Esophagus muscularis mucosa (tissue), 4 donors: ENCODE results near the gene ARL4A. TPM values are rescaled to one million over a fixed set of nuclear protein-coding genes. Genes with fewer than 3 reads are reported as not detected.

Source experiments
- DNase-seq: peaks from one replicate; pipeline ENCODE4 v3.0.0-alpha.2; 2017; ENCODE audit errors: extremely low spot score
- H3K27ac ChIP-seq, 4 donors: fragments of 200-600 bp; sonication (generic); replicated peaks in 1 of 4; 1 replicate in 3 of 4; 2 replicates in 1 of 4; pipeline ENCODE4 v1.5.1; 2016 to 2019; ENCODE audit warnings: mild to moderate bottlenecking in 1 of 4
- H3K27me3 ChIP-seq, 4 donors: fragments of 200-600 bp; sonication (generic); one replicate each; pipeline versions ENCODE4 v1.5.1 to v1.6.0; 2016 to 2019
- H3K36me3 ChIP-seq, 4 donors: fragments of 200-600 bp; sonication (generic); one replicate each; pipeline ENCODE4 v1.5.1; 2016 to 2019
- H3K4me1 ChIP-seq, 4 donors: fragments of 200-600 bp; sonication (generic); one replicate each; pipeline ENCODE4 v1.5.1; 2016 to 2019
- H3K4me3 ChIP-seq, 4 donors: fragments of 200-600 bp; sonication (generic); 1 replicate in 2 of 4; 2 replicates in 2 of 4; pipeline ENCODE4 v1.5.1; 2016 to 2019; ENCODE audit warnings: mild to moderate bottlenecking in 4 of 4, moderate library complexity in 1 of 4
- H3K9me3 ChIP-seq, 4 donors: fragments of 200-600 bp; sonication (generic); 1 replicate in 3 of 4; 2 replicates in 1 of 4; pipeline ENCODE4 v1.5.1; 2016 to 2019
- EP300 ChIP-seq: sonication (generic); formaldehyde crosslinking; IDR thresholded peaks from one replicate; pipeline ENCODE4 v1.6.1; 2017; ENCODE audit warnings: antibody characterized with exemption
- POLR2A ChIP-seq: fragments of 450-650 bp; IDR thresholded peaks from one replicate; pipeline ENCODE4 v1.6.1; 2017; ENCODE audit warnings: antibody characterized with exemption, moderate library complexity, mild to moderate bottlenecking, low read depth
- POLR2AphosphoS5 ChIP-seq, 2 donors: sonication (generic); formaldehyde crosslinking; IDR thresholded peaks; one replicate each; pipeline ENCODE4 v1.6.1; 2017; ENCODE audit warnings: antibody characterized with exemption in 2 of 2
- WGBS: methylation state at CpG from one replicate; pipeline ENCODE4 v1.1.5; 2018; 5-methylcytosine and 5-hydroxymethylcytosine counted together
- intact Hi-C: fragments of 100-400 bp; cut with DNase I; formaldehyde crosslinking; loops from one replicate; pipeline ENCODE4 v1.15.1; 2023
- total RNA-seq, 4 donors: library from RNA; depleted of rRNA; stranded (reverse); fragments of >200 nt; gene quantifications; one replicate each; pipeline versions ENCODE4 v1.1.0 to v1.2.1, GENCODE V29; 2016
- TF ChIP-seq, protein P1 (sequence below), 3 experiments: fragments of 200-600 bp in 2 of 3; fragments of 450-650 bp in 1 of 3; sonication (generic) in 2 of 3; IDR thresholded peaks; one replicate each; pipeline ENCODE4 v1.5.1; 2017 to 2019; ENCODE audit warnings: antibody characterized with exemption in 3 of 3, mild to moderate bottlenecking in 2 of 3, moderate library complexity in 1 of 3

Gene ARL4A, protein sequence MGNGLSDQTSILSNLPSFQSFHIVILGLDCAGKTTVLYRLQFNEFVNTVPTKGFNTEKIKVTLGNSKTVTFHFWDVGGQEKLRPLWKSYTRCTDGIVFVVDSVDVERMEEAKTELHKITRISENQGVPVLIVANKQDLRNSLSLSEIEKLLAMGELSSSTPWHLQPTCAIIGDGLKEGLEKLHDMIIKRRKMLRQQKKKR
- 10 to 100 TPM; 34.9 to 62.3 (median 52.4) TPM for total RNA-seq

DNA sequence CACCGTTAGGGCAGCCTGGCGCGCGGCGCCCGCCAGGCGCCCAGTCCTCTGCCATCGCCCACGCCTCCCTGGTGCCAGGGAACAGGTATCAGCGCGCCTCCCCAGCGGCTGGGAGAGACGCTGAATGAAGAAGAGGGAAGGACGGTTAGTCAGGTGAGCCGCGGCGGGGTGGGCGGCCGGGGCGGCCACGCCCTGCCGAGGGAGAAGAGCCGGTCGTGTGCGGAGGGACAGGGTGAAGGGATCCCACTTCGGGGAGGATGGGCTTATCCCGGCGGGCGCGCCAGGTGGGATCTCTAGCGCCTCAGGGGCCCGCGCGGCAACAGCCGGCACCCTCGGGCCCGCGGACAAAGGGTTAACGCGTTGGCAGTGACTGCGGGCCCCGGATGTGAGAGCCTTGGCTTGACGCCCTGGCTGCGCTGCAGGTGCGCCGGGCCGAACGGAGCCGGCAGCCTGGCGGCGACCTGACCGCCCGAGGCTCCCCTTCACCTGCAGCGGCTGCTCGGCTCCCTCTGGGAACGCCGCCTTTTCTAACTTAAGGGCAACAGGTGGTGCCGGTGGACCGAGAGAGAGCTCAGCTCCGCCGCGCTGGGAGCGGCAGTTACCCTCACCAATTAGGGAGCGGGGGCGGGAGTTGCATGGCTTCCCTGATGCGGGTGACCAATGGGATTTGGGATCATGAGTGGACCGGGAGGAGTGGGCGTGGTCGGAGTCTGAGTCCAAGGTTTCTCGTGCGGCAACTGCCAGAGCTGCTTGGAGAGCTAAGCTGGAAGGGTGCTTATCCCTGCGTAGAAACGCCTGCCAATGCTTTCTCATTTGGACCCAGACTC is at the start of gene ARL4A:
TSS of gene ARL4A (plus strand) at position 743 of the 827 bp plus-strand sequence. CDS start 622 bp downstream, outside the sequence.
- intact Hi-C loops = loop anchor here (2.0 to 5.0 kb wide), 2 partner anchors 48 to 575 kb away; no protein-coding TSS in a partner anchor
- WGBS = under 1% methylated on average over 41 of the region's 73 CpGs
- H3K4me3 ChIP-seq = peak within 1 kb of the TSS; percentile 88 to 97 (median 93)

DNA sequence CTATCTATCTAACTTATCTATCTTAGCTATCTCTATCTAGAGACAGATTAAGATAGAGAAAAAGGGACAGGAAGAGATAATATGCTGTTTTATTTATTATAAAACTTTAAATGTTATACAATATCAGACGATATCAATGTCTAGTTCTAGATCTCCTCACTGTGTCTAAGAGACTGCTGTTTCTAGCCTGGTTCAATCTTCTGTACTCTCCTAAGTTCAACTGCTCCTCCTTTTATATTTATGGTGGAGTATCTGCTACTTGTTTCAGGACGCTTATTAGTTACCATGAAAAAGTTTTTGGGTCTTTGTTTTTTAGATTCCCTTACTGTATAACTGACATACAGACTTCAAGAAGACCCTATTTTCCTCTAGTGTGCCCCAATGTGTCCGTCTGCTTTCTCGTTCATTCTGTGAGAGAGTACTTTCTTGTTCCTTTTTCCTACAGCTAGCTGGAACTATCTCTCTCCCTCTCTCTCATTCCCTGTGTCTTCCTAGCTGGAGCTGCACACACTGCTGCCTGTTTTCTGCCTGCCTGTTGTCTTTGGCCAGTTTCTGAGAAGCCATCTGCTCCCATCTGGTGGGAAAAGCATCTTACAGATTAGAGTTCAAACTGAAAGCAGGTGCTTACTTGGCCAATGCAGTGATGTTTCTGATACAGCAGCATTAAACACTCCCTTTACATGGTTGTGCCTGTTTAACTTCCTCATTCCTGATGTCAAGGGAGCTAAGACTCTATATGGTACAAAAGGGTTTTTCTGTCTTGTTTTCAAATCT is 49.4 kb upstream of the ARL4A start:
- H3K4me1 ChIP-seq = peaks cover 0 to 27% (median 20%) of the 10 kb centered on the region in 4 donors
- H3K36me3 ChIP-seq = no peaks in the 10 kb centered on the region
- 34% methylated on average over 4 of the region's 4 CpGs for WGBS
- H3K9me3 ChIP-seq = no peaks in the 10 kb centered on the region
- TF ChIP-seq POLR2A (no peak), EP300 (no peak), POLR2AphosphoS5 (IDR thresholded peaks at IDR 0.05) (no peak)
- no peak for DNase-seq
- H3K27me3 ChIP-seq = no peaks in the 10 kb centered on the region
- intact Hi-C loops = loop anchor here (2.0 kb wide), 2 partner anchors 49 to 625 kb away; partner anchors contain the start of gene ARL4A
- peak overlapping the region in 1 of 4 donors; percentile 13 for H3K4me3 ChIP-seq
- peak overlapping the region in 1 of 4 donors; percentile 48 for H3K27ac ChIP-seq

More for the DNA sequence above, at the start of gene ARL4A:
- peak within 1 kb of the TSS; percentile 90 to 96 (median 94) for H3K27ac ChIP-seq
- no peaks in the 10 kb centered on the region for H3K9me3 ChIP-seq
- DNase-seq = peak; percentile 100
- TF ChIP-seq EP300 = no peak
- TF ChIP-seq POLR2A = peak; percentile 30
- TF ChIP-seq, protein P1, sequence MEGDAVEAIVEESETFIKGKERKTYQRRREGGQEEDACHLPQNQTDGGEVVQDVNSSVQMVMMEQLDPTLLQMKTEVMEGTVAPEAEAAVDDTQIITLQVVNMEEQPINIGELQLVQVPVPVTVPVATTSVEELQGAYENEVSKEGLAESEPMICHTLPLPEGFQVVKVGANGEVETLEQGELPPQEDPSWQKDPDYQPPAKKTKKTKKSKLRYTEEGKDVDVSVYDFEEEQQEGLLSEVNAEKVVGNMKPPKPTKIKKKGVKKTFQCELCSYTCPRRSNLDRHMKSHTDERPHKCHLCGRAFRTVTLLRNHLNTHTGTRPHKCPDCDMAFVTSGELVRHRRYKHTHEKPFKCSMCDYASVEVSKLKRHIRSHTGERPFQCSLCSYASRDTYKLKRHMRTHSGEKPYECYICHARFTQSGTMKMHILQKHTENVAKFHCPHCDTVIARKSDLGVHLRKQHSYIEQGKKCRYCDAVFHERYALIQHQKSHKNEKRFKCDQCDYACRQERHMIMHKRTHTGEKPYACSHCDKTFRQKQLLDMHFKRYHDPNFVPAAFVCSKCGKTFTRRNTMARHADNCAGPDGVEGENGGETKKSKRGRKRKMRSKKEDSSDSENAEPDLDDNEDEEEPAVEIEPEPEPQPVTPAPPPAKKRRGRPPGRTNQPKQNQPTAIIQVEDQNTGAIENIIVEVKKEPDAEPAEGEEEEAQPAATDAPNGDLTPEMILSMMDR (IDR thresholded peaks at IDR 0.05) = peak in 2 of 3 experiments; percentile 31 to 58
- TF ChIP-seq POLR2AphosphoS5 (IDR thresholded peaks at IDR 0.05) = peak; percentile 90 to 94
- H3K4me1 ChIP-seq = peaks cover 0 to 43% (median 33%) of the 10 kb centered on the region in 4 donors
- H3K36me3 ChIP-seq = no peaks in the 10 kb centered on the region
- no peaks in the 10 kb centered on the region for H3K27me3 ChIP-seq

DNA sequence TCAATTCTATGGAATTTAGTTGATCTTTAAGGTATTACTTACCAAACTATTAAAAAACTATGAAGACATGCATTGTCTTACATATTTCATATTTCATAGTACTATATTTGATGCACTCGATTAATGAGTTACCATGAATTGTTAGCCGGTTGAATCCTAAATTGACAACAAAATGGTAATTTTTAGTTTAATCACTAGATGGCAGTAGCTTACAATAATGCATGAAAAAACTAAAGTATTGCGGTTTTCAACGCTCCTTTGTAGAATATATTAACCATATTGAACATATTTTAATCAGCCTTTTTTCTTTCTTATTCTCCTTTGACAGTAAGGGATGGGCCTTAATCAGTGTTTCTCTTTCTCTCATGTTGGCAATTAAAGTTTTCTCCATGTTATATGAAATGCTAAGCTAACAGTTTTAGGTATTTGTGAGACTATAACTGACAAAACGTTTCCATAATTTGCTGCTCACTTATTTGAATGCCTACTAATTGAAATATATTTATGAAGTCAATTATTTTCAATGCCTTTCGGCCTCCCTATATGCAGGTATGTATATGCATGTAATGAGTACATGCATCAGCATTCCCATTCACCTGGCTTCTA is 48.5 kb upstream of the ARL4A start:
- Histone ChIP-seq H3K4me1 (peaks cover 0 to 27% (median 22%) of the 10 kb centered on the region in 4 donors), H3K27me3 (no peaks in the 10 kb centered on the region), H3K9me3 (no peaks in the 10 kb centered on the region), H3K36me3 (no peaks in the 10 kb centered on the region), H3K4me3 (no peak overlapping the region), H3K27ac (no peak overlapping the region)
- no peak for DNase-seq
- WGBS = 17% methylated on average over 6 of the region's 6 CpGs
- intact Hi-C loops = loop anchor here (2.0 kb wide), 2 partner anchors 48 to 624 kb away; partner anchors contain the start of gene ARL4A
- TF ChIP-seq, protein P1 (IDR thresholded peaks at IDR 0.05) = peak; percentile 66 to 73 (median 68)
- TF ChIP-seq POLR2A (no peak), EP300 (no peak), POLR2AphosphoS5 (IDR thresholded peaks at IDR 0.05) (no peak)

- intact Hi-C loops = no loop called here
- H3K9me3 ChIP-seq = no peaks in the 10 kb centered on the region
- TF ChIP-seq POLR2AphosphoS5 (IDR thresholded peaks at IDR 0.05) = no peak
- TF ChIP-seq POLR2A = no peak
- TF ChIP-seq, protein P1 (IDR thresholded peaks at IDR 0.05) = no peak
- TF ChIP-seq EP300 = no peak
- 66% methylated on average over 7 of the region's 7 CpGs for WGBS
- H3K27ac ChIP-seq = no peak overlapping the region
- no peak overlapping the region for H3K4me3 ChIP-seq
- H3K36me3 ChIP-seq = no peaks in the 10 kb centered on the region
- H3K4me1 ChIP-seq = peaks cover 0 to 27% (median 22%) of the 10 kb centered on the region in 4 donors
- H3K27me3 ChIP-seq = no peaks in the 10 kb centered on the region
- no peak for DNase-seq
Measured at GRCh38 chr7:12640299-12641096, 46.9 kb upstream of the ARL4A start.
